Endothelial cell of umbilical vein (primary cell): ENCODE measurements around the gene BCL2A1. TPM values are rescaled to one million over a fixed set of nuclear protein-coding genes. Genes with fewer than 3 reads are reported as not detected.

Source experiments
- BruUV-seq: library from RNA; stranded (reverse); fragments of 400-500 nt; replicated peaks from 2 replicates; lab custom pipeline; 2021; lab: Mats Ljungman, UMichigan
- CTCF ChIA-PET: fragments of 300-600, 350-600 bp; sonication (Branson Sonifier 250); formaldehyde crosslinking; loops from one replicate; lab custom pipeline; 2021; ENCODE audit warnings: antibody characterized with exemption, inconsistent platforms; lab: Charles Lee
- POLR2A ChIA-PET: fragments of 300-600, 350-600 bp; sonication (Branson Sonifier 250); formaldehyde crosslinking; loops from one replicate; lab custom pipeline; 2021; ENCODE audit warnings: antibody characterized with exemption, inconsistent platforms; lab: Charles Lee
- DNase-seq: peaks from one replicate; pipeline ENCODE4 v3.0.0-alpha.2; 2011; ENCODE audit warnings: low read depth, low spot score
- FAIRE-seq: peaks from 2 replicates; lab custom pipeline; 2011; peaks lifted over from hg19 to GRCh38; lab: Jason Lieb, UNC
- H2AFZ ChIP-seq: 2 replicates; pipeline ENCODE4 v1.6.0; 2012; ENCODE audit warnings: low read depth, low read length, control low read depth, inconsistent platforms
- H3K27ac ChIP-seq: 2 replicates; pipeline ENCODE4 v1.5.1; 2011; ENCODE audit warnings: low read depth, mild to moderate bottlenecking, control low read depth, low read length, moderate library complexity; ENCODE audit not compliant: insufficient read depth
- H3K27me3 ChIP-seq, 2 experiments: 2 replicates each; pipeline versions ENCODE4 v1.6.0 to v1.6.1; 2011; ENCODE audit warnings: low read length in 2 of 2, mixed read lengths in 1 of 2; ENCODE audit not compliant: control insufficient read depth in 2 of 2, insufficient read depth in 2 of 2
- H3K36me3 ChIP-seq, 2 experiments: 2 replicates in 1 of 2; 3 replicates in 1 of 2; pipeline ENCODE4 v1.5.1; 2011; ENCODE audit warnings: low read length in 2 of 2, mild to moderate bottlenecking in 1 of 2, moderate library complexity in 1 of 2; ENCODE audit not compliant: control insufficient read depth in 2 of 2, insufficient read depth in 2 of 2; ENCODE audit errors: extremely low read depth in 1 of 2
- H3K4me1 ChIP-seq: 3 replicates; pipeline ENCODE4 v1.5.1; 2011; ENCODE audit warnings: mild to moderate bottlenecking, low read length; ENCODE audit not compliant: control insufficient read depth, insufficient read depth; ENCODE audit errors: extremely low read depth
- H3K4me2 ChIP-seq: 2 replicates; pipeline ENCODE4 v1.6.1; 2011; ENCODE audit warnings: low read length, control low read depth, mixed read lengths; ENCODE audit not compliant: insufficient read depth
- H3K4me3 ChIP-seq, 3 experiments: fragments of 200-600 bp in 1 of 3; sonication (generic), shearing (Covaris generic) in 1 of 3; replicated peaks in 1 of 3; 2 replicates each; pipeline ENCODE4 v1.5.1; 2011 to 2016; ENCODE audit warnings: control low read depth in 3 of 3, low read length in 3 of 3, mild to moderate bottlenecking in 2 of 3, inconsistent platforms in 1 of 3, low read depth in 1 of 3, moderate library complexity in 1 of 3; ENCODE audit not compliant: insufficient read depth in 1 of 3
- H3K79me2 ChIP-seq: 2 replicates; pipeline ENCODE4 v1.6.0; 2012; ENCODE audit warnings: low read length, inconsistent platforms; ENCODE audit not compliant: control insufficient read depth, insufficient read depth
- H3K9ac ChIP-seq: replicated peaks from 2 replicates; pipeline ENCODE3; 2011; ENCODE audit warnings: low read length, control low read depth; ENCODE audit not compliant: insufficient read depth; ENCODE audit errors: extremely low read depth
- H3K9me1 ChIP-seq: replicated peaks from 3 replicates; pipeline ENCODE4 v1.6.0; 2011; ENCODE audit warnings: mild to moderate bottlenecking, low read length; ENCODE audit not compliant: control insufficient read depth, insufficient read depth; ENCODE audit errors: extremely low read depth
- H3K9me3 ChIP-seq: replicated peaks from 2 replicates; pipeline ENCODE4 v1.5.1; 2012; ENCODE audit warnings: low read length, inconsistent platforms; ENCODE audit not compliant: control insufficient read depth, insufficient read depth
- H4K20me1 ChIP-seq: replicated peaks from 2 replicates; pipeline ENCODE3; 2011; ENCODE audit warnings: mild to moderate bottlenecking, low read length; ENCODE audit not compliant: control insufficient read depth, insufficient read depth; ENCODE audit errors: extremely low read depth
- CTCF ChIP-seq, 2 donors: IDR thresholded peaks; 1 replicate in 1 of 2; 2 replicates in 1 of 2; pipeline ENCODE4 v1.5.1; 2011; ENCODE audit warnings: low read length in 2 of 2, mild to moderate bottlenecking in 2 of 2, moderate library complexity in 2 of 2, control low read depth in 1 of 2, inconsistent platforms in 1 of 2, low read depth in 1 of 2; ENCODE audit not compliant: insufficient read depth in 1 of 2; ENCODE audit errors: extremely low read depth in 1 of 2
- EZH2 ChIP-seq: IDR thresholded peaks from 2 replicates; pipeline ENCODE4 v1.6.1; 2012; ENCODE audit warnings: borderline replicate concordance, low read depth, mild to moderate bottlenecking, moderate library complexity, low read length, inconsistent platforms; ENCODE audit not compliant: severe bottlenecking
- FOS ChIP-seq: IDR thresholded peaks from 2 replicates; pipeline ENCODE4 v1.6.1; 2011; ENCODE audit warnings: mild to moderate bottlenecking, low read length, moderate library complexity, borderline replicate concordance; ENCODE audit not compliant: insufficient read depth
- GATA2 ChIP-seq: IDR thresholded peaks from 2 replicates; pipeline ENCODE4 v1.7.0; 2011; ENCODE audit warnings: low read depth, mild to moderate bottlenecking, moderate library complexity, mixed read lengths, low read length; ENCODE audit not compliant: insufficient read length, insufficient read depth
- JUN ChIP-seq: IDR thresholded peaks from 2 replicates; pipeline ENCODE4 v1.6.1; 2011; ENCODE audit warnings: borderline replicate concordance, low read depth; ENCODE audit not compliant: insufficient read length, insufficient read depth
- MYC ChIP-seq: IDR thresholded peaks from one replicate; pipeline ENCODE4 v1.6.1; 2011; ENCODE audit warnings: mild to moderate bottlenecking, low read depth, low read length
- POLR2A ChIP-seq: IDR thresholded peaks from 2 replicates; pipeline ENCODE4 v1.6.1; 2012; ENCODE audit warnings: low read depth, mild to moderate bottlenecking, control low read depth, low read length
- POLR2AphosphoS5 ChIP-seq: IDR thresholded peaks from 2 replicates; pipeline ENCODE4 v1.6.1; 2012; ENCODE audit warnings: low read depth, mild to moderate bottlenecking, control low read depth, low read length, moderate library complexity; ENCODE audit not compliant: insufficient read depth
- dilution Hi-C: fragments of 300-500 bp; cut with MboI; formaldehyde crosslinking; loops from one replicate; pipeline ENCODE4 v1.15.0; 2019; ENCODE audit warnings: low sequenced_read_pairs; ENCODE audit not compliant: extremely low pct_ligation_motif_present
- intact Hi-C: fragments of 100-400 bp; cut with micrococcal nuclease; formaldehyde crosslinking; loops from one replicate; pipeline ENCODE4 v1.10.0; 2022
- polyA plus RNA-seq, 4 experiments: library from polyadenylated mRNA; depleted of rRNA in 3 of 4; stranded (reverse) in 3 of 4; unstranded in 1 of 4; fragments of >200 nt; gene quantifications; 2 replicates each; pipeline versions ENCODE4 v1.2.1 to v1.2.3, GENCODE V29; 2011 to 2012; ENCODE audit warnings: missing spikeins in 1 of 4
- total RNA-seq: library from RNA; stranded (reverse); gene quantifications from 2 replicates; pipeline ENCODE4 v1.2.3, GENCODE V29; 2021
- TF ChIP-seq, protein P1 (sequence below): IDR thresholded peaks from 2 replicates; pipeline ENCODE4 v1.6.1; 2011; ENCODE audit not compliant: insufficient read depth, insufficient read length

The BCL2A1 gene
- total and polyA plus RNA-seq, 2 donors (not counting 3 experiments of a cell fraction or from before 2014, with no cell fraction given): not detected

DNA sequence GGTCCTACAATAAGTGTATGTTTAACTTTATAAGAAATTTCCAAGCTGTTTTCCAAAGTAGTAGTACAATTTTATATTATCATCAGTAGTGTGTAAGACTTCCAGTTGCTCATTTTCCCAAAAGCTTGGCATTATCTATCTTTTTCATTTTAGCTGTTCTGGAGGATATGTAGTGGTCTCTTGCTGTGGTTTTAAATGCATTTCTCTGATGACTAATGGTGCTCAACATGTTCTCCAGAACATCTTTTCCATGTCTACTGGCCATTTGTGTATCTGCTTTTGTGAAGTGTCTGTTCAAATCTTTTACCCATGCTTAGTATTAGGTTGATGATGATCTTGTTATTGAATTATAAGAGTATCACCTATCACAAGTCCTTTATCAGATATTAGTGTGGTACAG is 13.3 kb downstream of the BCL2A1 start:
- Histone ChIP-seq H3K9me1 (no peaks in the 10 kb centered on the region), H3K36me3 (no peaks in the 10 kb centered on the region), H4K20me1 (no peaks in the 10 kb centered on the region), H3K9ac (no peak overlapping the region), H3K27ac (no peak overlapping the region), H3K4me2 (no peak overlapping the region), H2AFZ (no peak overlapping the region), H3K79me2 (no peaks in the 10 kb centered on the region), H3K27me3 (no peaks in the 10 kb centered on the region), H3K4me3 (no peak overlapping the region), H3K4me1 (no peaks in the 10 kb centered on the region), H3K9me3 (no peaks in the 10 kb centered on the region)
- FAIRE-seq: no peak
- no peak for TF ChIP-seq POLR2AphosphoS5
- TF ChIP-seq CTCF (IDR thresholded peaks at IDR 0.05; ENCODE audit: extremely low read depth in 1 of 2, insufficient read depth in 1 of 2, low read depth in 1 of 2, low read length in 2 of 2): no peak
- no peak for TF ChIP-seq JUN
- TF ChIP-seq MYC: no peak
- TF ChIP-seq EZH2: no peak
- no TSS peak for BruUV-seq
- dilution Hi-C loops (no loop called here), intact Hi-C loops (no loop called here)
- ChIA-PET POLR2A (no interaction called here), CTCF (no interaction called here)
- DNase-seq: no peak

DNA sequence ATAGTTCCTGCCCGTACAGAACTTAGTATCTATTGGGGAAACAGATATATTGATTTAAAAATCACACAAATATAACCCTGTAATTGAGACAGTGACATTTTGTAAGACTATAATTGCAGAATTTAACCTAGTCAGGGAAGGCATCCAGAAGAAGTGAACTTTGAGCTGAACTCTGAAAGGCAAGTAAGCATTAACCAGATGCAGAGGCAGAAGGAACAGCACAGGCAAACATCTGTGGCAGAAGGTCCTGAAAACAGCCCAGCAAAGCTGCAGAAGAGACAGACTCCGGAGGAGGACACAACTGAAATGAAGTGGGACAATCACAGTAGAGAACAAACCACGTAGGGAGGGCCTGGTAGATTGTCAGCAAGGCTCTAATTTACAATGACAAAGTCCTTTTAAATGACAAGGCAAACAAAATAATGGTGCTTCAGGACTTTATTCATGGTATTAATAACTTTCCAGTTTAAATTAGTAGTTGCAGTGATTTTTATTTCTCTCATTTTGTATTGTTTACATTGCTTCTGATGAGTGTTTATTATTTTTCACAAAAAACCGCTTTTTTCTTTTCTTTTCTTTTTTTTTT is 14.5 kb downstream of the BCL2A1 start:
- no TSS peak for BruUV-seq
- no peaks in the 10 kb centered on the region for H3K27me3 ChIP-seq
- CTCF ChIA-PET: no interaction called here
- H3K4me1 ChIP-seq: no peaks in the 10 kb centered on the region
- POLR2A ChIA-PET: no interaction called here
- no peaks in the 10 kb centered on the region for H3K9me1 ChIP-seq
- dilution Hi-C loops (no loop called here), intact Hi-C loops (no loop called here)
- H3K4me2 ChIP-seq: no peak overlapping the region
- no peak for TF ChIP-seq JUN
- TF ChIP-seq, protein P1, sequence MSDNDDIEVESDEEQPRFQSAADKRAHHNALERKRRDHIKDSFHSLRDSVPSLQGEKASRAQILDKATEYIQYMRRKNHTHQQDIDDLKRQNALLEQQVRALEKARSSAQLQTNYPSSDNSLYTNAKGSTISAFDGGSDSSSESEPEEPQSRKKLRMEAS: no peak
- TF ChIP-seq CTCF (IDR thresholded peaks at IDR 0.05; ENCODE audit: extremely low read depth in 1 of 2, insufficient read depth in 1 of 2, low read depth in 1 of 2, low read length in 2 of 2): no peak
- no peak for TF ChIP-seq MYC
- TF ChIP-seq POLR2AphosphoS5: no peak
- no peak for TF ChIP-seq GATA2
- no peak for TF ChIP-seq FOS
- TF ChIP-seq EZH2: no peak
- TF ChIP-seq POLR2A: no peak
- no peak overlapping the region for H3K9ac ChIP-seq
- H4K20me1 ChIP-seq: no peaks in the 10 kb centered on the region
- H3K79me2 ChIP-seq: no peaks in the 10 kb centered on the region
- H2AFZ ChIP-seq: no peak overlapping the region
- H3K36me3 ChIP-seq: no peaks in the 10 kb centered on the region
- no peak overlapping the region for H3K27ac ChIP-seq
- H3K4me3 ChIP-seq: no peak overlapping the region
- DNase-seq (no peak), FAIRE-seq (no peak)
- no peaks in the 10 kb centered on the region for H3K9me3 ChIP-seq
